ENCODE measurements around the gene SCN5A.

GRCh38 chr3:38574411-38575278 is 74.8 kb downstream of the SCN5A start:
- TF ChIP-seq CTCF (IDR thresholded peaks at IDR 0.05) (no peak), USF1 (CRISPR knock-in tag; IDR thresholded peaks at IDR 0.05) (no peak), JUN (CRISPR knock-in tag; IDR thresholded peaks at IDR 0.05) (no peak), ZNF138 (CRISPR knock-in tag; conservative IDR thresholded peaks at IDR 0.05) (no peak), ZNF512 (CRISPR knock-in tag; IDR thresholded peaks at IDR 0.05; ENCODE audit: borderline replicate concordance) (no peak)

Measured in WTC11 (cell line).